Activated T-cell treated with anti-CD3 and anti-CD28 coated beads, Interleukin-2, amount 50 U/mL, for 4 hours (primary cell): ENCODE measurements around the gene ULK4. TPM values are rescaled to one million over a fixed set of nuclear protein-coding genes. Genes with fewer than 3 reads are reported as not detected.
"Not testable (repeated sequence)": the region's sequence is repeated elsewhere in the genome, so short reads cannot be mapped to it uniquely, and the experiment has no call there.

Experiments used
- ATAC-seq, 2 donors: fragments of 200-7000 bp; cut with Tn5 transposase; one replicate each; pipeline ENCODE4 v1.10.0; 2021
- DNase-seq: peaks from one replicate; pipeline ENCODE4 v3.0.0-alpha.2; 2020
- H3K27me3 Mint-ChIP-seq: one replicate; pipeline ENCODE4 v1.8.0; 2021; ENCODE audit warnings: low read depth, mixed read lengths
- H3K36me3 Mint-ChIP-seq: one replicate; pipeline ENCODE4 v1.8.0; 2022; ENCODE audit warnings: mixed read lengths; ENCODE audit not compliant: insufficient read depth
- H3K4me1 Mint-ChIP-seq: one replicate; pipeline ENCODE4 v1.8.0; 2021; ENCODE audit warnings: low read depth, mixed read lengths
- H3K4me3 Mint-ChIP-seq: one replicate; pipeline ENCODE4 v1.8.0; 2021; ENCODE audit warnings: mild to moderate bottlenecking, moderate library complexity, mixed read lengths
- H3K9me3 Mint-ChIP-seq: one replicate; pipeline ENCODE4 v1.8.0; 2021; ENCODE audit warnings: mixed read lengths
- total RNA-seq, 3 donors: library from RNA; stranded (reverse); gene quantifications; one replicate each; pipeline ENCODE4 v1.2.1, GENCODE V29; 2021

Gene ULK4
- total RNA-seq, 3 donors from 2014 or later, result 7.3 to 8.8 (median 8.2) TPM

DNA sequence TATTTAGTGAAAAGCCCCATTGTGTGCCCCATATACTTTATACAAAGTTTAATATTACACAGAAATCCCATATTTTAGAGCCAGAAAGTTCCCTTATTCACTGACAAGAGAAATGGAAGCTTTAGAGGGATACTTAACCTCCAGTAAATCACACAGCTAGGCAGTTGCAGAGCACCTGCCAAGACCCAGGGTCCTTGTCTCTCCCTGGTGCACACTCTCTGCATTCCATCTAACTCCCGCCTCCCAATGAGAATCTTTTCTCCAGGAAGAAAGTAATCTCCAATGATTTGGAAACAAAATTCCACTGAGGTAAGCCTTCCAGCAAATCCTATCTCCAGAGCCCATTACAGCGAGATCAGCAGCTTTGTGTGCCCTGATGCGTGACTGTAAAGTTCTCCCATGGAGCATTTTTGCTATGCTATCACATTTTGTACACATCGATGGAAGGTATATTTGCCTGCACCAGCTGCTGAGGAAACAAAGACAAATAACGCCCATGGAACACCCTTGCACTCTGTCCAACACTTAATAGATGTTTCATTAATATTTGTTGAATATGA, 41.4 kb downstream of the ULK4 start:
- H3K36me3 Mint-ChIP-seq, result peaks cover 15% of the 10 kb centered on the region
- H3K27me3 Mint-ChIP-seq, result no peaks in the 10 kb centered on the region
- no peak for ATAC-seq
- DNase-seq, result no peak
- no peaks in the 10 kb centered on the region for H3K4me1 Mint-ChIP-seq
- H3K4me3 Mint-ChIP-seq, result no peak overlapping the region
- H3K9me3 Mint-ChIP-seq, result no peaks in the 10 kb centered on the region

DNA sequence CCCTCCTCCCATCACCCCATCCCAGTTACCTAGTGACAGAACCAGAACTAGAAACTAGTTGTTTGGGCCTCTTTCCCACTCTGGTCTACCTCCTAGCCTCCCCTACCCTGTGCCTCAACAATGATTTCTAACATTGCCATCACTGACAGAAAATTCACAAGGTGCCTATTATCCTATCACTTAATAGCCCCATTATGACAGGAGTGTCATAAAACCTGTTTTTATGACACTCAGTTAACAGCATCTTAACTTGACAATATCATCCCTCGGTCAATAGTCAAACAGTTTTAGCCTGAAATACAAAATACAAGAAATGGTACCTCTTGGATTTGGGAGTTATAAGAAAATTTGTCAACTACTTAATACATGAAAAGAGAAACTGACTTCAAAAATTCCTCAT, 46.5 kb downstream of the ULK4 start:
- Mint-ChIP-seq H3K4me1 (no peaks in the 10 kb centered on the region), H3K9me3 (no peaks in the 10 kb centered on the region), H3K36me3 (peaks cover 18% of the 10 kb centered on the region), H3K4me3 (no peak overlapping the region), H3K27me3 (no peaks in the 10 kb centered on the region)
- ATAC-seq, result no peak
- no peak for DNase-seq

DNA sequence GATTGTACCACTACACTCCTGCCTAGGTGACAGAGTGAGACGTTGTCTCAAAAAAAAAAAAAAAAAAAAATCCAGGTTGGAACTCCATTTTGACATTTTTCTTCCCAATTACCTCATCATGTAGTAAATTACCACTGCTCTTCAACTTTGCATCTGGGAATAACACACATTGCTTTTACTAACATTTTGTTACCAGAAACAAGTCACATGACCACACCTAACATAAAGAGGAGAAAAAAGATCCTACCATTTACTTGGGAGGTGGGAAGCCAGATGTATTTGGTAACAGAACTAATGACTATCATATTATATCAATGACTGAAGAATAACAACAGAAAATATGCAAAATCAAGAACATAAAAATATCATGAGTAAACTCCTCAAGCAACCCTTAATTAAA, 49.6 kb downstream of the ULK4 start:
- H3K9me3 Mint-ChIP-seq, result no peaks in the 10 kb centered on the region
- H3K4me3 Mint-ChIP-seq, result no peak overlapping the region
- no peak for DNase-seq
- no peaks in the 10 kb centered on the region for H3K27me3 Mint-ChIP-seq
- H3K4me1 Mint-ChIP-seq, result no peaks in the 10 kb centered on the region
- no peak for ATAC-seq
- peaks cover 11% of the 10 kb centered on the region for H3K36me3 Mint-ChIP-seq

DNA sequence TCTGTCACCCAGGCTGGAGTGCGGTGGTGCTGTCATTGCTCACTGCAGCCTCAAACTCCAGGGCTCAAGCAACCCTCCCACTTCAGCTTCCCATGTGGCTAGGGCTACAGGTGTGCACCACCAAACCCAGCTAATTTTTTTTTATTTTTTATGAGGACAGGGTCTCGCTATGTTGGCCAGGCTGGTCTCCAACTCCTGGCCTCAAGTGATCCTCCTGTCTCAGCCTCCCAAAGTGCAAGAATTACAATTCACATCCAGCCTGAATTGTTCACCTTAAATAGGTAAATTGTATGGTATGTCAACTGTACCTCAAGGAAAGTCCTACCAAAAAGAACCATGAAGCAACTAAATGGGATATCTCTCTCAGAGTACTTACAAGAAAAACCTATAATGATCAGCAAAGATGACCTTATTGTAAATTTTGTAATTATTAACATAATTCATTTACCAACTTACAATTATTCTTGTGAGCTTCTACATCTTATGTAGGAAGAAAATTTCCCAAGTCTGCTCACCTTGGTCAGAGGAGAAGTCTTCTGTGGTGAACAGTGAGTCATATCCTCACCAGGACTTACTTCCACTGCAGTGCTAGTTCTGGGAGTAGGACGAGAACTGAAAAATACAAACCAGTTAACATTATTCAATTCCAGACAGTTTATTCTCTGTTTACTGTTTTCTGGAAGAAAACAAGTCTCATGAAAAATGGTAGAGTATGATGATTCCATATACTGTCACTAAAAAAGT, 54.4 kb downstream of the ULK4 start:
- ATAC-seq, result no peak

DNA sequence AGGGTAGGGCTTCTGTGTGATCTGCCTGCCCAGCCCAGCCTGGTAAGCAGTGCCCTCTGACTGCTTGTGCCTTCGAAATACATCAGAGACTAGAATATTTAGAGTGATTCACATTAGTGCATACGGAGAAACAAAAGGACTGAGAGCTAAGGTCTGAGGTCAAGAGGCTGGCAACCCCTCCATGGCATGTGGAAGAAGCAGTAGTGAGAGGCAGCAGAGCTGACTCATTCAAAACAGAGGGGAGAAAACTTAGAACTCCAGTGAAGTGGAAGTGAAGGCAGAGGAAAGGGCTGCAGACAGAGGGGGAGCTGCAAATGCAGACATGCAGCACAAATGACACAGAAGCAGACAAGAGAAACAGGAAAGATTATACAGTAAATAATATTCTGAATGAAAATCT, 61.6 kb downstream of the ULK4 start:
- ATAC-seq (no peak), DNase-seq (no peak)
- Mint-ChIP-seq H3K9me3 (no peaks in the 10 kb centered on the region), H3K4me3 (no peak overlapping the region), H3K36me3 (peaks cover 29% of the 10 kb centered on the region), H3K27me3 (no peaks in the 10 kb centered on the region), H3K4me1 (no peaks in the 10 kb centered on the region)

More for the DNA sequence above, 54.4 kb downstream of the ULK4 start:
- Mint-ChIP-seq H3K27me3 (no peaks in the 10 kb centered on the region), H3K4me1 (no peaks in the 10 kb centered on the region), H3K36me3 (peaks cover 14% of the 10 kb centered on the region), H3K4me3 (no peak overlapping the region), H3K9me3 (no peaks in the 10 kb centered on the region)
- no peak for DNase-seq

DNA sequence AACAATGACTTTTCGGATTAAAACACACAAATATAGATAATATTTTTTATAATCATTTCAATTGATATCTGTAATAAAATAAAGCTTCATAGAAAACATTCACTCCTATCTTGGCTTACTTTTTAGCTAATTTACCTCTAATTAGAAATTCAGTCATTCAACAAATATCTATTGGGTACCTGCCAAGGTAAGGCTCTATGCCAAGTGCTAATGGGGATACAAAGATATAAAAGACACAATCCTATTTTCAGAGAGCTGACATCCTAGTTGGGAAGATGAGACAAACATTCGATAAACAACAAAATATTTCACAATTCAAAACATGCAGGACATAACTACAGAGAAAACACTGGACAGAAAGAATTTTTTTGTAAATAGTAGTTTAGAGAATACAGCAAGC, 63.3 kb downstream of the ULK4 start:
- Mint-ChIP-seq H3K27me3 (no peaks in the 10 kb centered on the region), H3K9me3 (no peaks in the 10 kb centered on the region), H3K4me1 (no peaks in the 10 kb centered on the region), H3K36me3 (peaks cover 31% of the 10 kb centered on the region), H3K4me3 (no peak overlapping the region)
- DNase-seq (no peak), ATAC-seq (no peak)

DNA sequence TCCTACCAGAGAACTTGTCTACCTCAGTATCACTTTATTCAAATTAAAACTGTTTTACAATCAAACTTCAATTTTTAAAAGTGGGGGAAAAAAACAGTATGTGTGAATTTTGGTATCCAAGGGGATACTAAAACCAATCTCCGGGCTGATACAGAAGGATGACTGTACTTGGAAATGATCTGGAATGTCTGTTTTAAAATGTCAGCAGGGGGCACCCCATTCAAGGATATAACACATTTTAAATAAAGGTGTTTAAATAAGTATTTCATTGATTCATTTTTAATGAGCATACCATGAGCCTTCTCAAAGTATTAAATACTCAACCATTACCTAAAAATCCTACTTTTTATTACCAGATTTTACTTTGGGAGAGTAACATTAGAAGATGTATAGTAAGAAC, 67.9 kb downstream of the ULK4 start:
- DNase-seq, result no peak
- peaks cover 35% of the 10 kb centered on the region for H3K36me3 Mint-ChIP-seq
- H3K9me3 Mint-ChIP-seq, result peaks cover 10% of the 10 kb centered on the region
- H3K4me3 Mint-ChIP-seq, result no peak overlapping the region
- H3K27me3 Mint-ChIP-seq, result no peaks in the 10 kb centered on the region
- H3K4me1 Mint-ChIP-seq, result no peaks in the 10 kb centered on the region
- ATAC-seq, result no peak

DNA sequence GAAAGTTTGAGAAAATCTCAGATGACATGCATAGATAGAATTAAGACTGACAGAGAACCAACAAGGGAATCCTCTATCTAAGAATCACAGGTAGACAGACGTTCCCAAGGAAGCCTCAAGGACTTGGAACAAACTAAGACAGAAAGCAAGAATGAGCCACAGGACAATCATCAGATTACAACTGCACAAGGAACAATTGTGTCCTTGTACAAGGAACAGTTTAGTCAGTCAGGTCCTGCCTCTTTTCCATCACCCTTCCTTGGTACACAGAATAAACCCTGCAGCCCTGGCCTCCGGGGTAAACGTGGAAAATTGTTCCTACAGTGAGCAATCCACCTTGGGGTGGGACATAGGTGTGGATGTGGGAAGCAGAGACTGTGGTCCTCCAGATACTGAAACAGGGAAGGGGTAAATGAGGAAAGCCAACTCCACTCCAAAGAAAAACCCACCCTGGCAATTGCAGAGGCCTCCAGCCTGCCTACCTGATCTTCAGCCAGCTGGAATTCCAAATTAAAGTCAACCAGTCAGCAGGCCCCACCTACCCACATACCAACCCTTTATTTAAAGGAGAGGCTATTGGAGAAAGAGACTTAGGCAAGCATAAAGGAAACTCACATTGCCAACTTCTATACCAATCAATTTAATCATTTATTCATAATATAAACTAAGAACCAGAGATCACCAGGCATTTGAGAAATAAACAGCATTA, 73.4 kb downstream of the ULK4 start:
- Mint-ChIP-seq H3K9me3 (peaks cover 10% of the 10 kb centered on the region), H3K27me3 (no peaks in the 10 kb centered on the region), H3K4me3 (no peak overlapping the region), H3K36me3 (peaks cover 22% of the 10 kb centered on the region), H3K4me1 (no peaks in the 10 kb centered on the region)
- ATAC-seq (no peak), DNase-seq (no peak)

DNA sequence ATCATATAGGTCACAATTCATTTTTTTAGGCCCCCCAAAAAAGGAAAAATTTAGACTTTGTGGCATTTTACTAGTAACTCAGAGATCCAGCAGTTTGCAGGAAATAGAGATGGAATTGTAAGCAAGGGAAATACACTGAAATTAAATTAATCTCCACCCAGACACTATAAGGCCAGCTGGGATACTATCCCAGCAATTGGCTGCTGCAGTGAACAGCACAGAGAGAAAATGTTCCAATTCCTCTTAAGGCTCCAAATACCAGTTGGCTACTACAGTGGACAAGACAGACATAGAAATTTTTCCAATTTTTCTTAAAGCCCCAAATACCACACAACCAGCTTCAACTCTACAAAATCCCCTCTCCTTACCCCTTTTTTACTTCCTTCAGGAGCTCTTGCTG, 78.9 kb downstream of the ULK4 start:
- Mint-ChIP-seq H3K9me3 (no peaks in the 10 kb centered on the region), H3K4me3 (no peak overlapping the region), H3K36me3 (no peaks in the 10 kb centered on the region), H3K4me1 (no peaks in the 10 kb centered on the region), H3K27me3 (no peaks in the 10 kb centered on the region)
- DNase-seq, result no peak
- no peak for ATAC-seq

DNA sequence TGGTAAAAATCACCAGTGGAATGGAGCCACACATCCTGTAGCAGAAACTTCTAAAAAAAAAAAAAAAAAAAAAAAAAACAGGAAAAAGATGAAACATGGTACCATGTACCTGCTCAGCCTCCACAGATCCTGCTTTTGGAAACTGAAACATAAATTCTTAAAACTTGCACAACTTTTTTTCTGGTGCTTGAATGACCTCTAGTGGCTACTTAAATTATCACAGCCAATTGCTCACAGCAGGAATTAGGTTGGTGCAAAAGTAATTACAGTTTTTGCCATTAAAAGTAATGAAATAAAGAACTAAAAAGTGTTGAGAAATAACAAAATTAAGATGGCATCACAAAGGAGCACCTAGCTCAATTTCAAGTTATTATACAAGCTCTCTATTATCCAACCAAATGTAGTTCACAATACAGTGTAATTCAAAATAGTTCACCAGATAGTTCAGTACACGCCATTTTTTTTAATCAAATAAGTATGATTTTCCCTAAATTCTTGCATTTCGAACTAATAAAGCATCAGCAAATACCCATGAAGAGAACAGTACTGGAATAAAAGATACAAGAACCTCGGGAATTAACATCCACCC, 80.6 kb downstream of the ULK4 start:
- no peaks in the 10 kb centered on the region for H3K27me3 Mint-ChIP-seq
- no peak for ATAC-seq
- H3K36me3 Mint-ChIP-seq, result no peaks in the 10 kb centered on the region
- H3K4me1 Mint-ChIP-seq, result no peaks in the 10 kb centered on the region
- H3K4me3 Mint-ChIP-seq, result no peak overlapping the region
- H3K9me3 Mint-ChIP-seq, result no peaks in the 10 kb centered on the region
- DNase-seq, result no peak

DNA sequence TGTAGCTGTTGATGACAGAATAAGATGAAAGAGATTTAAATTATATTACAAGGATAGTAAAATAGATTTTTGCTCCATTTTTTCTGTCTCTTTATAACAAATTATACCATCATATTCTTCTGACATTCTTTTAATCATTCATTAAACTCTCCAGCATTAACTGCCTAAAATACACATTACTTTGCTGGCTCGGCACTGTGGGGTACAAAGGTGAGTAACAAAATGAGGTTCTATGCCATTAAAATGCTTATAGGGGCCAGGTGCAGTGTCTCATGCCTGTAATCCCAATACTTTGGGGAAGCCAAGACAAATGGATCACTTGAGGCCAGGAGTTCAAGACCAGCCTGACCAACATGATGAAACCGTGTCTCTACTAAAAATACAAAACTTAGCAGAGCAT, 81.5 kb downstream of the ULK4 start:
- no peaks in the 10 kb centered on the region for H3K36me3 Mint-ChIP-seq
- no peak for DNase-seq
- no peak overlapping the region for H3K4me3 Mint-ChIP-seq
- no peaks in the 10 kb centered on the region for H3K9me3 Mint-ChIP-seq
- no peaks in the 10 kb centered on the region for H3K27me3 Mint-ChIP-seq
- no peaks in the 10 kb centered on the region for H3K4me1 Mint-ChIP-seq
- ATAC-seq, result no peak

DNA sequence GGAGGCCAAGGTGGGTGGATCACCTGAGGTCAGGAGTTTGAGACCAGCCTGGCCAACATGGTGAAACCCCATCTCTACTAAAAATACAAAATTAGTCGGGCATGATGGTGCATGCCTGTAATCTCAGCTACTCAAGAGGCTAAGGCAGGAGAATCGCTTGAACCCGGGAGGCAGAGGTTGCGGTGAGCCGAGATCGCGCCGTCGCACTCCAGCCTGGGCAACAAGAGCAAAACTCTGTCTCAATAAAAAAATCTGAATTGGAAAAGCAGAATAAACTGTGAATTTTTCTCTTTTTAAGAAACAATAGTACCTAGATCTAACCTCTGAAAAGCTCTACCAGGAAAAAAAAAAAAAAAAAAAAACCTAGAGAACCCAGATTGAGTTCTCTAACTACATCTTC, 84.2 kb downstream of the ULK4 start:
- H3K9me3 Mint-ChIP-seq, H3K4me1 Mint-ChIP-seq, H3K27me3 Mint-ChIP-seq, H3K36me3 Mint-ChIP-seq, DNase-seq, ATAC-seq, H3K4me3 Mint-ChIP-seq: not testable (repeated sequence)

DNA sequence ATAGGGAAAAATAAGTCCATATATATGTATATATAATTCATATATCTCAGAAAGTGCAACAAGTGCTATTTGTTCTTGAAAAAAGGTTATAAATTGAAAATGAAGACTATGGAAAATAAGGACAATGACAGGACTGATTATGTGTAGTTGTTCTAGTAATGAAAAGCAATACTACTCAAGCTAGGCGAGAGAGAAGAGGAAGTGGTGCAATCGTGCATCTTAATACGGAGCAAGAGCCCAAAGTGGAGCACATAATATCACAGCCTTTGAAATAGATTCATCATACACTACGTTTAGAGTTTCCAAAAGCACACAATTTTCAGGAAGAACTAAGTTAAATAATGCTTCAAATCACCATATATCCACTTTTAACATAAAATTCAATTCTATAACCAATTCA, 87.9 kb downstream of the ULK4 start:
- Mint-ChIP-seq H3K9me3 (no peaks in the 10 kb centered on the region), H3K4me3 (no peak overlapping the region), H3K27me3 (no peaks in the 10 kb centered on the region), H3K36me3 (peaks cover 16% of the 10 kb centered on the region), H3K4me1 (no peaks in the 10 kb centered on the region)
- DNase-seq (no peak), ATAC-seq (no peak)

DNA sequence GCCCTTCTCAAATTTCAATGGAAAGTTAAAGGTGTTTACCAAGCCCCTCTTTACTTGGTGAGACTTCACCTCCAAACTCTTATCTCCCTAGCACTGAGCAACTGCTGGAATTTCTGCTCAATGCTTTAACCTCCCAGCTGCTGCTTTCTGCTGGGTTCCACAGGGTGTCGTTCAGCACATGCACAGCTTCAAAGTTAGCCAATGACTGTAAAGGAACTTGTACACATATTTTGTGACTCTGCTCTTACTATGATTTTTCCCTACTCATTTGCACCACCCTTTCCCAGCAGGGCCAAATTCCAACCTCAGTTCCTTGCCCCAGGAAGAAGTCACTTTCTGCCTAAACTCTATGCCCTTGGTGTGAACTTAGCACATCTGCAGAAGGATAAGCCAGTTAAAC, 89.7 kb downstream of the ULK4 start:
- ATAC-seq (no peak), DNase-seq (no peak)
- H3K27me3 Mint-ChIP-seq, result no peaks in the 10 kb centered on the region
- no peak overlapping the region for H3K4me3 Mint-ChIP-seq
- H3K36me3 Mint-ChIP-seq, result peaks cover 16% of the 10 kb centered on the region
- H3K4me1 Mint-ChIP-seq, result no peaks in the 10 kb centered on the region
- H3K9me3 Mint-ChIP-seq, result no peaks in the 10 kb centered on the region

DNA sequence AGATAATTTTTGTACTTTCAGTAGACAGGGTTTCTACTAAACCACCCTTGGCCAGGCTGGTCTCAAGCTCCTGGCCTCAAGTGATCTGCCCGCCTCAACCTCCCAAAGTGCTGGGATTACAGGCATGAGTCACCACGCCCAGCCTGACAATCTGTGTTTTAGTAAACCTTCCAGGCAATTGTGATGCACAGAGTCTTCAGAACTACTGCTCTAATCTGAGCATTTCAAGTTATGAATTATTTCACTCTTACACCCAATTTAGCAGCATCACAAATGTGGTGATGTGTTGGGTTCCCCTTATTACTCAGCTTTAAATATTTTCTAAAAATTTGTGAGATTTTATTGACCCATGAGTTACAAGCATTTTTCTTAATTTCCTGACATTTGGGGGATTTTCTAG, 94.4 kb downstream of the ULK4 start:
- H3K9me3 Mint-ChIP-seq, result no peaks in the 10 kb centered on the region
- DNase-seq (no peak), ATAC-seq (no peak)
- H3K27me3 Mint-ChIP-seq, result no peaks in the 10 kb centered on the region
- no peaks in the 10 kb centered on the region for H3K4me1 Mint-ChIP-seq
- H3K36me3 Mint-ChIP-seq, result peaks cover 14% of the 10 kb centered on the region
- H3K4me3 Mint-ChIP-seq, result no peak overlapping the region
